NCI-H1436 (cell line): Measurements from ENCODE around the gene HMX3.

ENCODE experiments used
- DNase-seq: peaks from one replicate; lab custom pipeline; 2025; lab: John Stamatoyannopoulos, UW

Gene HMX3

GRCh38 chr10:123135415-123136141 is at the start of gene HMX3:
TSS of gene HMX3 (plus strand) at chr10:123135970. CDS start at chr10:123136051, 81 bp downstream.
- DNase-seq: peak; percentile 86

- DNase-seq: no peak
Observed at GRCh38 chr10:123086281-123086680, 49.5 kb upstream of the HMX3 start.

- no peak for DNase-seq
Observed at GRCh38 chr10:123087348-123087747, 48.4 kb upstream of the HMX3 start.

- no peak for DNase-seq
Observed at GRCh38 chr10:123087786-123088185, 48.0 kb upstream of the HMX3 start.

- DNase-seq: no peak
Observed at GRCh38 chr10:123092635-123093414, 42.9 kb upstream of the HMX3 start.

- no peak for DNase-seq
Observed at GRCh38 chr10:123093489-123093888, 42.3 kb upstream of the HMX3 start.

- no peak for DNase-seq
Observed at GRCh38 chr10:123096452-123096851, 39.3 kb upstream of the HMX3 start.

- DNase-seq: no peak
Observed at GRCh38 chr10:123097039-123097438, 38.7 kb upstream of the HMX3 start.

GRCh38 chr10:123100030-123100762 is 35.6 kb upstream of the HMX3 start:
- no peak for DNase-seq

GRCh38 chr10:123101872-123102271 is 33.9 kb upstream of the HMX3 start:
- no peak for DNase-seq

- DNase-seq: peak; percentile 12
Observed at GRCh38 chr10:123102673-123103072, 33.1 kb upstream of the HMX3 start.

- no peak for DNase-seq
Observed at GRCh38 chr10:123103944-123104343, 31.8 kb upstream of the HMX3 start.

GRCh38 chr10:123109466-123109865 is 26.3 kb upstream of the HMX3 start:
- no peak for DNase-seq

GRCh38 chr10:123117644-123118417 is 17.9 kb upstream of the HMX3 start:
- no peak for DNase-seq

- no peak for DNase-seq
Observed at GRCh38 chr10:123119081-123119480, 16.7 kb upstream of the HMX3 start.

- DNase-seq: no peak
Observed at GRCh38 chr10:123126246-123126645, 9.5 kb upstream of the HMX3 start.

GRCh38 chr10:123129618-123130271 is 6.0 kb upstream of the HMX3 start:
- DNase-seq: no peak

- DNase-seq: peak; percentile 81
Observed at GRCh38 chr10:123132576-123133477, 2.9 kb upstream of the HMX3 start.

GRCh38 chr10:123133541-123134342 is 2.0 kb upstream of the HMX3 start:
- no peak for DNase-seq
